GM03348 (cell line): ENCODE results near the gene GCH1.
A peak's percentile ranks its signal among the peaks of the same experiment; 100 is the strongest.

Experiments
- DNase-seq: peaks from one replicate; pipeline ENCODE4 v3.0.0; 2012; ENCODE audit warnings: low spot score

The GCH1 gene

GRCh38 chr14:54866588-54866987, 36.0 kb downstream of the GCH1 start:
- no peak for DNase-seq

- DNase-seq = peak; percentile 7
Observed at GRCh38 chr14:54864526-54864925, 38.1 kb downstream of the GCH1 start.

GRCh38 chr14:54857830-54858269, 44.8 kb downstream of the GCH1 start:
- DNase-seq = no peak

- DNase-seq = no peak
Observed at GRCh38 chr14:54856152-54856551, 46.5 kb downstream of the GCH1 start.

- no peak for DNase-seq
Observed at GRCh38 chr14:54854181-54854580, 48.4 kb downstream of the GCH1 start.

- no peak for DNase-seq
Observed at GRCh38 chr14:54853339-54853738, 49.3 kb downstream of the GCH1 start.

- no peak for DNase-seq
Observed at GRCh38 chr14:54852215-54852614, 50.4 kb downstream of the GCH1 start.

- no peak for DNase-seq
Observed at GRCh38 chr14:54848910-54849309, 53.7 kb downstream of the GCH1 start.

GRCh38 chr14:54845641-54846040, 57.0 kb downstream of the GCH1 start:
- no peak for DNase-seq

GRCh38 chr14:54844479-54844878, 58.1 kb downstream of the GCH1 start:
- DNase-seq = no peak

- DNase-seq = no peak
Observed at GRCh38 chr14:54840798-54841197, 61.8 kb downstream of the GCH1 start.

- no peak for DNase-seq
Observed at GRCh38 chr14:54840336-54840735, 62.3 kb downstream of the GCH1 start.

GRCh38 chr14:54839701-54840119, 62.9 kb downstream of the GCH1 start:
- peak; percentile 31 for DNase-seq

- no peak for DNase-seq
Observed at GRCh38 chr14:54838931-54839512, 63.6 kb downstream of the GCH1 start.

- DNase-seq = no peak
Observed at GRCh38 chr14:54837508-54838149, 65.0 kb downstream of the GCH1 start.

GRCh38 chr14:54836231-54836630, 66.4 kb downstream of the GCH1 start:
- no peak for DNase-seq

GRCh38 chr14:54834727-54835126, 67.9 kb downstream of the GCH1 start:
- no peak for DNase-seq

- no peak for DNase-seq
Observed at GRCh38 chr14:54834081-54834480, 68.5 kb downstream of the GCH1 start.

- no peak for DNase-seq
Observed at GRCh38 chr14:54830650-54831049, 72.0 kb downstream of the GCH1 start.

- peak; percentile 20 for DNase-seq
Observed at GRCh38 chr14:54829486-54830224, 73.0 kb downstream of the GCH1 start.

GRCh38 chr14:54828037-54828436, 74.6 kb downstream of the GCH1 start:
- DNase-seq = no peak

- no peak for DNase-seq
Observed at GRCh38 chr14:54823757-54824549, 78.7 kb downstream of the GCH1 start.

GRCh38 chr14:54822685-54823084, 79.9 kb downstream of the GCH1 start:
- DNase-seq = no peak
